NK-92 (cell line): Measurements from ENCODE around the gene LRP11.

Experiments used
- DNase-seq: peaks from one replicate; lab custom pipeline; 2025; ENCODE audit not compliant: unreplicated experiment; lab: John Stamatoyannopoulos, UW

Gene LRP11

DNA sequence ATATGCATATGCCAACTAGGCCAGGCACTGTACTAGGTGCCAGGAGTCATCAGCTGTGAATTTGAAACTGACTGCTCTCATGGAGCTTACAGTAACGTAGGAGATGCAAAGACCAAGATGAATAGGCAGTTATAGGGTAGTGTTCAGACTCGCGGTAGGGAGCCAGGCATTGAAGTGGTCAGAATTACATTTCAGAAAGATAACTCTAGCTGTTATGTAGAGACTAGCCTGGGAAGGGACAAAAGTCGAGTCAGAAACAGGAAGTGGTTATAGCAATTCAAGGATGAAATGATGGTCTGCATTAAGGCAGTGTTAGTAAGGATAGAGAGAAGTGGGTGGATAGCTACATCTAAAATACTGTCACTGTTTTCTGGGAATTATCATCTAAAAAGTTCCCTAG lies 58.0 kb downstream of the LRP11 start:
- no peak for DNase-seq

- no peak for DNase-seq
Measured at GRCh38 chr6:149783551-149783950, 80.6 kb downstream of the LRP11 start.

DNA sequence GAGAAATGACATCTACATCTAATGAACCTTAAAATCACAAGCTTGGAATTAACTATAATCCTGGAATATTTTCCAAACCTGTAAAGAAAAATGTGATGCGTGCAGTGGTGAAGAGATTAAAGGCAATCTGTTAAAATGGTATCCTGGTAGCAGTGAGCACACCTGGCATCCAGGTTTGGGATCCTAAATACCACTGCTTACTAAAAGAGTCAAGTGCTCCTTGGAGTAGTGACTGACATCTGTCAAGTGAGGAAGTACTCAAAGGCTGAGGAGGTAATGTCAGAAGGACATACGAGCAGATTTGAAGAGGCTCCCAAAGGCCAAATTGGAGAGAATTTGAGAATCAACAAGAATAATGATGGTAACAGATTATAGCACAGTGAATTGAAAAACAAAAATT lies 81.8 kb downstream of the LRP11 start:
- DNase-seq: no peak

DNA sequence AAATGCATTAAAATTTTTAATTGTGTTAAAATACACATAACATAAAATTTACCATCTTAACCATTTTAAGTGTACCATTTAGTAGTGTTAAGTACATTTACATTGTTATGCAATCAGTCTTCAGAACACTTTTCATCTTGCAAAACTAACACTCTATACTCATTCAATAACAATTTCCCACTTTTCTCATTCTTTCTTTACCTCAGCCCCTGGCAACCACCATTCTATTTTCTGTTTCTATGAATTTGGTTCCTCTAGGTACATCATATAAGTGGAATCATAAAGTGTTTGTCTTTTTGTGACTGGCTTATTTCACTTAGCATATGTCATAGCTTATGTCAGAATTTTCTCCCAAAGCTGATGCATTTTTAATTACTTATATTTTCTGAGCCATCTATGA lies 82.4 kb downstream of the LRP11 start:
- no peak for DNase-seq

DNA sequence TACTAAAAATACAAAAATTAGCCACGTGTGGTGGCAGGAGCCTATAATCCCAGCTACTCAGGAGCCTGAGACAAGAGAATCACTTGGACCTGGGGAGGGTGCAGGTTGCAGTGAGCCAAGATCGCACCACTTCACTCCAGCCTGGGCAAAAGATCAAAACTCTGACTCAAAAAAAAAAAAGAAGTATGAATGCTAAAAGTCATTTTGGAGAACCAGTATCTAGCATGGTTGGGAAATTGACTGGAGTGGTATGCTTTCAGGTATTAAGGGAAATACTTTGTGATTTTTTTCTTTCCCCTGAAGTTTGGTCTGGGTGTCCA lies 84.6 kb downstream of the LRP11 start:
- DNase-seq: no peak

DNA sequence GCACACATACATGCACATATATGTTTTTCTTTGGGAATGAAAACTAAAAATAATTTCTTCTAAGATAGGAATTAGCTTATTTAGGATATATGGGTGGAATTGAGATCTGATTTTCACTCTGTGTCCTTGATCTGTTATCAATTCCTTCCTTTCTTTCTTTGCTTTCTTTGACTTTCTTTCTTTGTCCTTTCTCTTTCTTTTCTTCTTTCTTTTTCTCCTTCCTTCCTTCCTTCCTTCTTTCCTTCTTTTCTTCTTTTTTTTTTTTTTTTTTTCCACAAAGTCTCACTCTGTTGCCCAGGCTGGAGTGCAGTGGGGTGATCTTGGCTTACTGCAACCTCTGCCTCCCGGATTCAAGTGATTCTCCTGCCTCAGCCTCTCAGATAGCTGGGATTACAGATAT lies 86.5 kb downstream of the LRP11 start:
- DNase-seq: no peak

GRCh38 chr6:149771925-149772324 lies 92.2 kb downstream of the LRP11 start:
- DNase-seq: no peak

DNA sequence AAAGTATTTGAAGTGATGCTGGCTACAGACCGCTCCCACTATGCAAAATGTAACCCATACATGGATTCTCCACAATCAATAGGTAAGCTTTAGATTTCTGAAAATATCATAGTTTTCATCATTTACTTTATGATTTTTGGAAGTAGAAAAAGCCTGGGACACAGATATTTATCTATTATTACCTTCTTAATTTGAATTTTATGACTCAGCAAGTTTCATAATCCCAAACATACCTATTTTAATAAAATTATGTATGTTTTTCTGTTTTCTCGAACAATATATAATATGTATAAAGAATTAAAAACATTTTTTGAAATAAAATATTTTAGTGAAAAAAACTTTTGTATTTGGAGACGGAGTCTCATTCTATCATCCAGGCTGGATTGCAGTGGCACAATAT lies 93.0 kb downstream of the LRP11 start:
- no peak for DNase-seq

GRCh38 chr6:149769676-149770075 lies 94.5 kb downstream of the LRP11 start:
- DNase-seq: no peak
